ENCODE data around the gene TIPIN.

TIPIN gene

DNA sequence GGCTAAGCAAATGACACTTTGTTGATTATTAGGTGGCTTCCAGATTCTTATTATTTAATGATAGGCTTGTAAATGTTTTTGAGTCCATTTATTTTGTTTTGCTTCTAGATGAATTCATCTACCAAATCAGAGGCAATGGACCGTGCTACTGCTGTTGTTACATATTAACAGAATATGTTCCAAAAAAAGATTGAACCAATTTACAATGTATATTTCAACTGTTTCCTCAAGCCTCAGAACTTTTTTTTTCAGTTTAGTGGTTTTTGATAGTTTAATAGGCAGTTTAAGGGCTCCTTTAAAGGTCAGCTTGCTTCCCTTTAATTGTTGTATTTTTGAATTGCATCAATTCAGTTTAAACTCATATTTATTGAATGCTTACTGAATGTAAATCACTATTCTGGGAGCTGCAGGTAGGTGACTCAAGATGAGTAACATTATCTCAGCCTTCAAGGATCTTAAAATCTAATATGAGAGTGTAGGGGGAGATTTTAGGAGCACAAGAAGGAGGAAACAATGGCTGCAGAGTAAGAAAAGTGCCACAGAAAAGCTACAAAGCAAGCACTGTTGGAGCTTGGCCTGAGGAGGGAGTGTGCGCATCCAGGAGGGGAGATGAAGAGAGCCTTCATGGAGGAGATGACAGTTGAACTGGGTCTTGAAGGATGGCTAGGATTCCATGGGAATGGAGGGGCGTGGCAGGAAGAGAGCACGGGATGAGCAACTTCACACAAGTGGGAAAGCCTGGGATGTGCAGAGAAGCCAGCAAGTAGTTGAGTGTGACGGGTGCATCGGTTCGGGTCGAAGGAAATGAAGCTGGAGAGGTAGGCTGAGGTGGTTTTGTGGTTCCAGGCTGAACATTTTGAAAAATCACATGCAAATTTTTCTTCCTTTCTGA lies 44.9 kb upstream of the TIPIN start:
- ChIA-PET POLR2A (no interaction called here), CTCF (interaction anchor here (0.5 to 0.7 kb wide), 2 partner anchors 202 to 747 kb away, joined by 3 to 4 read pairs; no protein-coding TSS in a partner anchor)
- H3K4me1 ChIP-seq (ENCODE audit: control insufficient read depth, insufficient read depth, low read length) = peaks cover 15% of the 10 kb centered on the region
- H3K9me3 ChIP-seq (ENCODE audit: control insufficient read depth, insufficient read depth, low read depth, low read length) = no peaks in the 10 kb centered on the region
- H3K4me3 ChIP-seq (ENCODE audit: low read depth, low read length) = no peak overlapping the region
- H3K36me3 ChIP-seq (ENCODE audit: control insufficient read depth in 2 of 2, insufficient read depth in 1 of 2, low read length in 2 of 2) = peaks cover 0 to under 1% of the 10 kb centered on the region in 2 experiments; a peak in 1 of 3 replicates
- TF ChIP-seq ZBTB17 (tag by site-specific recombination; IDR thresholded peaks at IDR 0.05) = 0 out of 2 replicates have a peak, but pooled peaks have one; percentile 11
- peak; percentile 74; the same call in 1 of the 2 replicates for TF ChIP-seq ZFP3 (tag by site-specific recombination; IDR thresholded peaks at IDR 0.05; ENCODE audit: low read depth)
- 0 out of 2 replicates have a peak, but pooled peaks have one; percentile 19 for TF ChIP-seq YY2 (tag by site-specific recombination; IDR thresholded peaks at IDR 0.05)
- TF ChIP-seq, protein P1, sequence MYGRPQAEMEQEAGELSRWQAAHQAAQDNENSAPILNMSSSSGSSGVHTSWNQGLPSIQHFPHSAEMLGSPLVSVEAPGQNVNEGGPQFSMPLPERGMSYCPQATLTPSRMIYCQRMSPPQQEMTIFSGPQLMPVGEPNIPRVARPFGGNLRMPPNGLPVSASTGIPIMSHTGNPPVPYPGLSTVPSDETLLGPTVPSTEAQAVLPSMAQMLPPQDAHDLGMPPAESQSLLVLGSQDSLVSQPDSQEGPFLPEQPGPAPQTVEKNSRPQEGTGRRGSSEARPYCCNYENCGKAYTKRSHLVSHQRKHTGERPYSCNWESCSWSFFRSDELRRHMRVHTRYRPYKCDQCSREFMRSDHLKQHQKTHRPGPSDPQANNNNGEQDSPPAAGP (tag by site-specific recombination; IDR thresholded peaks at IDR 0.05) = no peak
- TF ChIP-seq, protein P2, sequence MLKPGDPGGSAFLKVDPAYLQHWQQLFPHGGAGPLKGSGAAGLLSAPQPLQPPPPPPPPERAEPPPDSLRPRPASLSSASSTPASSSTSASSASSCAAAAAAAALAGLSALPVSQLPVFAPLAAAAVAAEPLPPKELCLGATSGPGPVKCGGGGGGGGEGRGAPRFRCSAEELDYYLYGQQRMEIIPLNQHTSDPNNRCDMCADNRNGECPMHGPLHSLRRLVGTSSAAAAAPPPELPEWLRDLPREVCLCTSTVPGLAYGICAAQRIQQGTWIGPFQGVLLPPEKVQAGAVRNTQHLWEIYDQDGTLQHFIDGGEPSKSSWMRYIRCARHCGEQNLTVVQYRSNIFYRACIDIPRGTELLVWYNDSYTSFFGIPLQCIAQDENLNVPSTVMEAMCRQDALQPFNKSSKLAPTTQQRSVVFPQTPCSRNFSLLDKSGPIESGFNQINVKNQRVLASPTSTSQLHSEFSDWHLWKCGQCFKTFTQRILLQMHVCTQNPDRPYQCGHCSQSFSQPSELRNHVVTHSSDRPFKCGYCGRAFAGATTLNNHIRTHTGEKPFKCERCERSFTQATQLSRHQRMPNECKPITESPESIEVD (tag by site-specific recombination; IDR thresholded peaks at IDR 0.05) = peak; percentile 40; the same call in 1 of the 2 replicates
- no peak overlapping the region for H3K27ac ChIP-seq (ENCODE audit: extremely low read depth, low read depth, low read length)

DNA sequence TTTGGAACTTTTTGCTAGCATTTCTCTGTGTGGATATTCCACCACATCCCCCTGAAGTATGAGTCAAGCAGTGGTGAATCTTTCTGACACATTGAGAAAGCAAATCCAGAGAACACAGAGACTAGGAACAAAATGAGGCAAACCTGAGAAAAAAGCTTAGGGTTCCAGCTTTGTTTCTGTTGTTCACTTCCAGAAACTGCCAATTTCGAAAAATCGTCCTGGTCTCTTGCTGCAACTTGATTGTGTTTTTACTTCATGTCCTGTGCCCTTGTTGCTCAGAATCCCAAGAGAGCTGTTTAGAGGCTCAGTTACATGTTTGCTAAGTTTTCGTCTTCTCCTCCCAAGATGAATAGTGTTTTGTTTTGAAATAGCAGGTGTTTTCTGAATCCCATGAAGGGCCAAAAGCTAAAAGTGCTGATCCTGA lies 43.9 kb upstream of the TIPIN start:
- TF ChIP-seq ZNF629 (tag by site-specific recombination; IDR thresholded peaks at IDR 0.05) (no peak), SALL2 (tag by site-specific recombination; IDR thresholded peaks at IDR 0.05; ENCODE audit: borderline replicate concordance) (no peak), WT1 (tag by site-specific recombination; IDR thresholded peaks at IDR 0.05) (peak; percentile 48), FEZF1 (tag by site-specific recombination; IDR thresholded peaks at IDR 0.05) (0 out of 2 replicates have a peak, but pooled peaks have one; percentile 14), PRDM1 (tag by site-specific recombination; IDR thresholded peaks at IDR 0.05) (peak; percentile 84), ZNF600 (tag by site-specific recombination; IDR thresholded peaks at IDR 0.05) (no peak), ZNF501 (tag by site-specific recombination; IDR thresholded peaks at IDR 0.05) (no peak), ZSCAN16 (tag by site-specific recombination; IDR thresholded peaks at IDR 0.05) (peak; percentile 64; the same call in 1 of the 2 replicates), SCRT2 (tag by site-specific recombination; IDR thresholded peaks at IDR 0.05) (peak; percentile 45; the same call in 1 of the 2 replicates), ZNF366 (tag by site-specific recombination; conservative IDR thresholded peaks at IDR 0.05) (peak; percentile 46; the same call in 1 of the 2 replicates), ZBTB48 (tag by site-specific recombination; IDR thresholded peaks at IDR 0.05) (peak; percentile 83)
- TF ChIP-seq, protein P2 (tag by site-specific recombination; IDR thresholded peaks at IDR 0.05) = peak; percentile 83
- Histone ChIP-seq H3K4me3 (ENCODE audit: low read depth, low read length) (no peak overlapping the region), H3K4me1 (ENCODE audit: control insufficient read depth, insufficient read depth, low read length) (peaks cover 15% of the 10 kb centered on the region), H3K27ac (ENCODE audit: extremely low read depth, low read depth, low read length) (no peak overlapping the region), H3K36me3 (ENCODE audit: control insufficient read depth in 2 of 2, insufficient read depth in 1 of 2, low read length in 2 of 2) (peaks cover 0 to 10% of the 10 kb centered on the region in 2 experiments; a peak in 1 of 3 replicates), H3K9me3 (ENCODE audit: control insufficient read depth, insufficient read depth, low read depth, low read length) (no peaks in the 10 kb centered on the region)
- ChIA-PET POLR2A (no interaction called here), CTCF (no interaction called here)
